Spleen (tissue), 11 donors: ENCODE measurements around the gene KCNAB2. TPM values are rescaled to one million over a fixed set of nuclear protein-coding genes. Genes with fewer than 3 reads are reported as not detected.
"Not testable (repeated sequence)": the region's sequence is repeated elsewhere in the genome, so short reads cannot be mapped to it uniquely, and the experiment has no call there.

Experiments used
- DNase-seq: peaks from one replicate; pipeline ENCODE4 v3.0.0-alpha.2; 2020
- H3K27ac ChIP-seq, 8 donors: fragments of 200-600 bp; sonication (generic) in 7 of 8; 1 replicate in 4 of 8; 2 replicates in 4 of 8; pipeline versions ENCODE4 v1.5.0 to v1.8.0; 2016 to 2021; ENCODE audit warnings: inconsistent platforms in 4 of 8, mild to moderate bottlenecking in 4 of 8, moderate library complexity in 1 of 8
- H3K27me3 ChIP-seq, 7 donors: fragments of 200-600 bp; sonication (generic) in 6 of 7; replicated peaks in 1 of 7; 1 replicate in 4 of 7; 2 replicates in 3 of 7; pipeline versions ENCODE4 v1.5.0 to v1.8.0; 2016 to 2021; ENCODE audit warnings: inconsistent platforms in 3 of 7, mild to moderate bottlenecking in 1 of 7
- H3K36me3 ChIP-seq, 6 donors: fragments of 200-600 bp; sonication (generic) in 5 of 6; 1 replicate in 4 of 6; 2 replicates in 2 of 6; pipeline versions ENCODE4 v1.5.0 to v1.8.0; 2016 to 2021; ENCODE audit warnings: inconsistent platforms in 2 of 6
- H3K4me1 ChIP-seq, 6 donors: fragments of 200-600 bp; sonication (generic) in 5 of 6; 1 replicate in 3 of 6; 2 replicates in 3 of 6; pipeline versions ENCODE4 v1.5.0 to v1.8.0; 2016 to 2021; ENCODE audit warnings: inconsistent platforms in 3 of 6
- H3K4me3 ChIP-seq, 8 donors: fragments of 200-600 bp; sonication (generic) in 7 of 8; 1 replicate in 4 of 8; 2 replicates in 4 of 8; pipeline versions ENCODE4 v1.5.0 to v1.8.0; 2016 to 2021; ENCODE audit warnings: inconsistent platforms in 4 of 8, mild to moderate bottlenecking in 4 of 8, moderate library complexity in 2 of 8
- H3K9me3 ChIP-seq, 8 donors: fragments of 200-600 bp; sonication (generic) in 7 of 8; 1 replicate in 4 of 8; 2 replicates in 4 of 8; pipeline versions ENCODE4 v1.5.0 to v1.8.0; 2016 to 2021; ENCODE audit warnings: inconsistent platforms in 4 of 8
- CTCF ChIP-seq, 11 experiments: fragments of 200-600 bp in 7 of 11; fragments of 450-650 bp in 4 of 11; sonication (generic) in 4 of 11; IDR thresholded peaks in 8 of 11; conservative IDR thresholded peaks in 3 of 11; 1 replicate in 7 of 11; 2 replicates in 4 of 11; pipeline versions ENCODE4 v1.4.0 to v1.8.0; 2016 to 2021; ENCODE audit warnings: antibody characterized with exemption in 11 of 11, inconsistent platforms in 4 of 11, mild to moderate bottlenecking in 1 of 11
- POLR2A ChIP-seq, 3 donors: fragments of 450-650 bp; IDR thresholded peaks; one replicate each; pipeline ENCODE4 v1.5.1; 2017; ENCODE audit warnings: antibody characterized with exemption in 3 of 3, mild to moderate bottlenecking in 1 of 3
- POLR2AphosphoS5 ChIP-seq, 3 donors: sonication (generic); formaldehyde crosslinking; IDR thresholded peaks; one replicate each; pipeline ENCODE4 v1.5.1; 2017; ENCODE audit warnings: antibody characterized with exemption in 3 of 3
- whole genome bisulfite sequencing, 5 donors: extraction: QIAGEN DNeasy Blood & Tissue Kit in 3 of 5; methylation state at CpG; one replicate each; pipeline versions ENCODE4 v1.1.5 to v1.1.7; 2013 to 2018; 5-methylcytosine and 5-hydroxymethylcytosine counted together
- intact Hi-C: fragments of 100-400 bp; cut with DNase I; formaldehyde crosslinking; loops from one replicate; pipeline ENCODE4 v1.15.0; 2023; ENCODE audit warnings: low total_unique reads
- polyA plus RNA-seq, 3 donors: library from polyadenylated mRNA; stranded (reverse); fragments of 200-250 nt; gene quantifications; one replicate each; pipeline ENCODE4 v1.2.1, GENCODE V29; 2013
- total RNA-seq, 7 donors: library from RNA; depleted of rRNA in 3 of 7; stranded (reverse); fragments of >200 nt in 3 of 7; fragmentation: NEBNext Ultra II Directional in 4 of 7; extraction: Animal tissue kit (Norgen Biotek cat#: 25700) in 4 of 7; gene quantifications; one replicate each; pipeline versions ENCODE4 v1.1.0 to v1.2.1, GENCODE V29; 2016 to 2021
- donor health status: healthy with polysubstance abuse.
- donor health status: DM: no; HTN: no; CAD: no; lungs with moderate emphysema.
- donor health status: DM: no; HTN: no; CAD: no.
- donor health status: Bipolar disorder and iron deficiency.
- donor health status: healthy.
- donor health status: DM: no; HTN: no; CAD: no.
- donor health status: DM: yes; HTN: yes; CAD: no.

KCNAB2 gene
- total and polyA plus RNA-seq, 10 donors: 23.2 to 135 (median 94.0) TPM

- peaks cover 0 to 21% (median 3%) of the 10 kb centered on the region in 6 donors for H3K4me1 ChIP-seq
- no peaks in the 10 kb centered on the region for H3K9me3 ChIP-seq
- H3K4me3 ChIP-seq: no peak overlapping the region
- no peaks in the 10 kb centered on the region for H3K27me3 ChIP-seq
- peaks cover 0 to 58% (median 0%) of the 10 kb centered on the region in 6 donors for H3K36me3 ChIP-seq
- WGBS, 5 donors: 88 to 94% (median 94%) methylated on average over 18 to 21 of the region's 21 CpGs
- peak; percentile 55 for DNase-seq
- intact Hi-C loops: no loop called here
- H3K27ac ChIP-seq: no peak overlapping the region
- TF ChIP-seq POLR2A (IDR thresholded peaks at IDR 0.05) (no peak), CTCF (IDR thresholded peaks at IDR 0.05 in 8 of 11, conservative IDR thresholded peaks at IDR 0.05 in 3 of 11) (no peak), POLR2AphosphoS5 (IDR thresholded peaks at IDR 0.05) (no peak)
Observed at GRCh38 chr1:6016191-6016865, 29.4 kb upstream of the KCNAB2 start.

- Histone ChIP-seq H3K4me1 (peaks cover 0 to 20% (median 3%) of the 10 kb centered on the region in 6 donors), H3K36me3 (peaks cover 0 to 58% (median 0%) of the 10 kb centered on the region in 6 donors)
- H3K4me3 ChIP-seq, DNase-seq, intact Hi-C loops, H3K9me3 ChIP-seq, H3K27ac ChIP-seq, H3K27me3 ChIP-seq: not testable (repeated sequence)
- 89 to 96% (median 92%) methylated on average over 7 of the region's 7 CpGs for WGBS, 5 donors
Observed at GRCh38 chr1:6017654-6018053, 28.0 kb upstream of the KCNAB2 start.

GRCh38 chr1:6019166-6019845 is 26.4 kb upstream of the KCNAB2 start:
- Histone ChIP-seq H3K27ac (no peak overlapping the region), H3K9me3 (no peaks in the 10 kb centered on the region), H3K4me1 (peaks cover 0 to 7% (median 0%) of the 10 kb centered on the region in 6 donors), H3K36me3 (peaks cover 0 to 41% (median 0%) of the 10 kb centered on the region in 6 donors), H3K4me3 (no peak overlapping the region), H3K27me3 (no peaks in the 10 kb centered on the region)
- no peak for DNase-seq
- TF ChIP-seq POLR2A (IDR thresholded peaks at IDR 0.05): no peak
- WGBS, 5 donors: 86 to 93% (median 89%) methylated on average over 15 of the region's 15 CpGs
- intact Hi-C loops: no loop called here

- Histone ChIP-seq H3K4me3 (no peak overlapping the region), H3K36me3 (peaks cover 0 to 26% (median 0%) of the 10 kb centered on the region in 6 donors), H3K27ac (no peak overlapping the region), H3K9me3 (no peaks in the 10 kb centered on the region), H3K4me1 (peaks cover 4 to 30% (median 16%) of the 10 kb centered on the region in 6 donors), H3K27me3 (peaks cover 0 to 17% (median 0%) of the 10 kb centered on the region in 7 donors)
- no peak for TF ChIP-seq CTCF (IDR thresholded peaks at IDR 0.05 in 8 of 11, conservative IDR thresholded peaks at IDR 0.05 in 3 of 11)
- no peak for TF ChIP-seq POLR2AphosphoS5 (IDR thresholded peaks at IDR 0.05)
- no peak for TF ChIP-seq POLR2A (IDR thresholded peaks at IDR 0.05)
- DNase-seq: no peak
- 91 to 99% (median 97%) methylated on average over 4 of the region's 4 CpGs for WGBS, 5 donors
- intact Hi-C loops: no loop called here
Observed at GRCh38 chr1:6022193-6022592, 23.5 kb upstream of the KCNAB2 start.

- no peak for DNase-seq
- no peak overlapping the region for H3K4me3 ChIP-seq
- H3K9me3 ChIP-seq: no peaks in the 10 kb centered on the region
- no peak overlapping the region for H3K27ac ChIP-seq
- peaks cover 14 to 42% (median 27%) of the 10 kb centered on the region in 6 donors for H3K4me1 ChIP-seq
- peaks cover 0 to 26% (median 0%) of the 10 kb centered on the region in 6 donors for H3K36me3 ChIP-seq
- 72 to 88% (median 79%) methylated on average over 5 of the region's 5 CpGs for WGBS, 5 donors
- intact Hi-C loops: no loop called here
- TF ChIP-seq CTCF (IDR thresholded peaks at IDR 0.05 in 8 of 11, conservative IDR thresholded peaks at IDR 0.05 in 3 of 11) (no peak), POLR2AphosphoS5 (IDR thresholded peaks at IDR 0.05) (no peak), POLR2A (IDR thresholded peaks at IDR 0.05) (no peak)
- peaks cover 0 to 17% (median 0%) of the 10 kb centered on the region in 7 donors for H3K27me3 ChIP-seq
Observed at GRCh38 chr1:6023346-6023745, 22.3 kb upstream of the KCNAB2 start.
